Type B pancreatic cell (in vitro differentiated cells): ENCODE results near the gene SNRNP48. TPM values are rescaled to one million over a fixed set of nuclear protein-coding genes. Genes with fewer than 3 reads are reported as not detected.

ENCODE experiments used
- DNase-seq: peaks from one replicate; pipeline ENCODE4 v3.0.0; 2021; ENCODE audit warnings: mixed read lengths; ENCODE audit not compliant: unreplicated experiment; ENCODE audit errors: extremely low spot score
- H3K27ac Mint-ChIP-seq: 2 replicates; pipeline ENCODE4 v1.8.0; 2021; ENCODE audit warnings: mild to moderate bottlenecking, mixed read lengths
- H3K27me3 Mint-ChIP-seq: 2 replicates; pipeline ENCODE4 v1.8.0; 2021; ENCODE audit warnings: mixed read lengths
- H3K36me3 Mint-ChIP-seq: 2 replicates; pipeline ENCODE4 v1.8.0; 2021; ENCODE audit warnings: mixed read lengths
- H3K4me1 Mint-ChIP-seq: one replicate; pipeline ENCODE4 v1.8.0; 2021; ENCODE audit warnings: mixed read lengths; ENCODE audit not compliant: unreplicated experiment
- H3K4me3 Mint-ChIP-seq: 2 replicates; pipeline ENCODE4 v1.8.0; 2021; ENCODE audit warnings: mild to moderate bottlenecking, mixed read lengths
- H3K9me3 Mint-ChIP-seq: 2 replicates; pipeline ENCODE4 v1.8.0; 2021; ENCODE audit warnings: mixed read lengths
- total RNA-seq: library from RNA; stranded (reverse); gene quantifications from 2 replicates; pipeline ENCODE4 v1.2.1, GENCODE V29; 2021; ENCODE audit warnings: low replicate concordance
- TF ChIP-seq, protein P1 (sequence below): fragments of 200-600 bp; sonication (generic); conservative IDR thresholded peaks from 2 replicates; pipeline ENCODE4 v1.5.0; 2021; ENCODE audit warnings: antibody characterized with exemption, mild to moderate bottlenecking

SNRNP48 gene
- total RNA-seq, 1 donor from 2014 or later = 21.5 TPM

DNA sequence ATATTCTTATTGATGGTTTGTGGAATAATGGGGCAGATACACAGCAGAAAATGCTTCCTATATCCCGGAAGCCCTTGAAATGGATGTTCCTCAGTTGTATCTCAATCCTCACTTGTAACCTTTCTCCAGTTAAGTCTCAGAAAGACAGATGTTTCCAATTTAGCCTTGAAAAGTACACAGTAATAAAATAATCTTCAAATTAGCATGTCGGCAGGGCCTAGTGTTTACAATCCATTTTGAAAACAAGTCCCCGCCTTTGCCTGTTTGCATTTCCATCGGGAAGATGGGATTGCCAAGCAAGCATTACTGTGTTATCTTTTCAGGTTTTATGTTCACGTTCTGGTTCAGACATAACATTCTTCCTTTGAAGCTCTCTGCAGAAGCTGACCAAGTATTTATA is 41.5 kb downstream of the SNRNP48 start:
- TF ChIP-seq, protein P1, sequence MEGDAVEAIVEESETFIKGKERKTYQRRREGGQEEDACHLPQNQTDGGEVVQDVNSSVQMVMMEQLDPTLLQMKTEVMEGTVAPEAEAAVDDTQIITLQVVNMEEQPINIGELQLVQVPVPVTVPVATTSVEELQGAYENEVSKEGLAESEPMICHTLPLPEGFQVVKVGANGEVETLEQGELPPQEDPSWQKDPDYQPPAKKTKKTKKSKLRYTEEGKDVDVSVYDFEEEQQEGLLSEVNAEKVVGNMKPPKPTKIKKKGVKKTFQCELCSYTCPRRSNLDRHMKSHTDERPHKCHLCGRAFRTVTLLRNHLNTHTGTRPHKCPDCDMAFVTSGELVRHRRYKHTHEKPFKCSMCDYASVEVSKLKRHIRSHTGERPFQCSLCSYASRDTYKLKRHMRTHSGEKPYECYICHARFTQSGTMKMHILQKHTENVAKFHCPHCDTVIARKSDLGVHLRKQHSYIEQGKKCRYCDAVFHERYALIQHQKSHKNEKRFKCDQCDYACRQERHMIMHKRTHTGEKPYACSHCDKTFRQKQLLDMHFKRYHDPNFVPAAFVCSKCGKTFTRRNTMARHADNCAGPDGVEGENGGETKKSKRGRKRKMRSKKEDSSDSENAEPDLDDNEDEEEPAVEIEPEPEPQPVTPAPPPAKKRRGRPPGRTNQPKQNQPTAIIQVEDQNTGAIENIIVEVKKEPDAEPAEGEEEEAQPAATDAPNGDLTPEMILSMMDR = no peak
- H3K27ac Mint-ChIP-seq = no peak overlapping the region
- H3K27me3 Mint-ChIP-seq = peaks cover 15% of the 10 kb centered on the region

DNA sequence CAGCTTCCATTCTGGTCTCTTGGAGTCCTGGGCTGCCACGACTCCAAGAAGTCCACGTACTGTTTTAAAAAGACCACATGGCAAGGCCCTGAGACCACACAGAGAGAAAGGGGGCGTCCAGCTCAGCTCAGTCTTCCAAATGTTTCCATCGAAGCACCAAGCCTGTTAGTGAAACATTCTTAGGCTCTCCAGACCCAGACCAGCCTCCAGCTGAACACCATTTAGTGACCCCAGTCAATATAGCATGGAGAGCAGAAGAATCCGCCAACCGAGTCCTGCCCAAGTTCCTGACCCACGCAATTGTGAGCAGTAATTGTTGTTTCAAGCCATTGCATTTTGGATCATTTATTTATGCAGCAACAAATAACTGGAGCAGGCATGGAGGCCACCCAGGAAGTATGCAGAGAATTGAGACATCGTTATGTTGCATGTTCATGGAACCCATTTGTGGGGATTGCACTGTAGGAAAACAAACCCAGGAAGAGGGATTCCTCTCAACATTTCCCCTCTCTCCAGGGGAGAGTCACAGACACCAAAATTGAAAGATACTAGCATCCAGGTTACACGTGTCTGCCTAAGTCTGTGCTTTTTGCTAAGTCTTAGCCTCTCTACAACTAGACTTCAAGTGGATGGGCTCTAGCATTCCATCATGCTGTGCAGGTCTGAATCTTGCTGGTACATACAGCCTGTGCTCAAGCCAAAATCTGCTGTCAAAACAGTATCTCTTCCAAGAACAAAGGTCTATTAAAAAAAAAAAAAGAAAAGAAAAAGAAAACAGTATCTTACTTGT is 42.7 kb downstream of the SNRNP48 start:
- H3K4me1 Mint-ChIP-seq = no peaks in the 10 kb centered on the region

More for the DNA sequence above, 41.5 kb downstream of the SNRNP48 start:
- DNase-seq = no peak
- no peaks in the 10 kb centered on the region for H3K9me3 Mint-ChIP-seq
- no peak overlapping the region for H3K4me3 Mint-ChIP-seq
- no peaks in the 10 kb centered on the region for H3K36me3 Mint-ChIP-seq
- no peaks in the 10 kb centered on the region for H3K4me1 Mint-ChIP-seq

DNA sequence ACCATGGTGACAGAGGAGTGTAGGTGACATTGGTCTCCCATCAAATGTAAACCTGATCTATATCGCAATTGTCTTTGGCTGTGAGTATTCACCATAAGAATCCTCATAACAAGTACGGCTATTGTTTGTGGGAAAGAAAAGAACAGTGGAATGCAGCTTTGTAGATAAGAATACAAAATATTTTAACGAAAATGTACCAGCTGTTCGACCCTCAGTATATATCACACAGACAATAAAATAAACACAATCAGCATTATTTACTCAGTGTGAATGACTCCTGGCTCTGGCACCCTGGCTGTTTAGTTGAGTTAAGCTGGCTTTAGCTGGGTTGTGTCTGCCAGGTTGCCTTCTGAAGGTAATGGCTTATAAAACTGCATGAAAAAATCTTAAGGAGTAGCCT is 43.4 kb downstream of the SNRNP48 start:
- TF ChIP-seq, protein P1 = no peak

More for the DNA sequence above, 42.7 kb downstream of the SNRNP48 start:
- Mint-ChIP-seq H3K27me3 (peaks cover 12% of the 10 kb centered on the region), H3K36me3 (no peaks in the 10 kb centered on the region), H3K9me3 (no peaks in the 10 kb centered on the region), H3K27ac (no peak overlapping the region), H3K4me3 (no peak overlapping the region)
- TF ChIP-seq, protein P1 = no peak
- no peak for DNase-seq

DNA sequence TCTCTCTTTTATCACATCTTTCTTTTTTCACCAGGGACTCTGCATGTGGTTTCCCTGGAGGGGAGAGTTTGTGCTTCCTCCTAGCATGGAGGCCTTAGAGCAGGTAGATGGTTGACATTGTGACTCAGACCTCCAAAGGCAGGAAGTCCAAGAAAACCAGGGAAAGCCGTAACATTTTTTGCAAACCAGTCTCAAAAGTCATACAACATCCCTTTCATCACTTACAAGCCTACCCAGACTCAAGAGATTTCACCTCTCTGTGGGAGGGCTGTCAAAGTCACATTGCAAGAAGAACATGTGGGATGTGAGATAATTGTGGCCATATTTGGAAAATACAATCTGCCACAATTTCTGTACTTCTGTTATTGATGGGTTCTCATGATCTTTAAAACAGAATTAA is 46.2 kb downstream of the SNRNP48 start:
- DNase-seq = no peak
- no peaks in the 10 kb centered on the region for H3K27me3 Mint-ChIP-seq
- no peak overlapping the region for H3K27ac Mint-ChIP-seq
- H3K9me3 Mint-ChIP-seq = no peaks in the 10 kb centered on the region
- H3K36me3 Mint-ChIP-seq = no peaks in the 10 kb centered on the region
- TF ChIP-seq, protein P1 = no peak
- H3K4me3 Mint-ChIP-seq = no peak overlapping the region
- no peaks in the 10 kb centered on the region for H3K4me1 Mint-ChIP-seq

More for the DNA sequence above, 43.4 kb downstream of the SNRNP48 start:
- Mint-ChIP-seq H3K36me3 (no peaks in the 10 kb centered on the region), H3K4me1 (no peaks in the 10 kb centered on the region), H3K27me3 (peaks cover 11% of the 10 kb centered on the region), H3K4me3 (no peak overlapping the region), H3K27ac (no peak overlapping the region), H3K9me3 (no peaks in the 10 kb centered on the region)
- DNase-seq = no peak

DNA sequence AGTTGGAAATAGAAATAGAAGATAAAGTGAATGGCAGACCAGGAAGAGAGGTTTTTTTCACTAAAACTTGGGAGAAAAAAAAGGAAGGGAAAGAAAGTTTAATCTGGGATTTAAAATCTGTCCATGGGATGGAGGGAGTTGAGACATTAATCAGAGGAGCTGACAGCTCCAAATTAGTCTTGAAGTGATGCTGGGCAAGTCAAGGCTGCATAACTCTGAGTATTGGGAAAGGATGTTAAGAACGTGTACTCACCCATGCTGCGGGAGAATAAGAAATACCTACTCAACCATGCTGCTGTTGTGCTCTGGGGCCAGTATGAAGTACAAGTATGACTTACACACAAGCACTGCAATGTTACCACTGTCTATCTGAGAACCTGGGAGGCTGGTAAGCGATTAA is 47.5 kb downstream of the SNRNP48 start:
- H3K36me3 Mint-ChIP-seq = no peaks in the 10 kb centered on the region

More for the DNA sequence above, 47.5 kb downstream of the SNRNP48 start:
- Mint-ChIP-seq H3K4me3 (no peak overlapping the region), H3K4me1 (no peaks in the 10 kb centered on the region), H3K9me3 (no peaks in the 10 kb centered on the region), H3K27ac (no peak overlapping the region), H3K27me3 (peaks cover under 1% of the 10 kb centered on the region)
- TF ChIP-seq, protein P1 = no peak
- DNase-seq = no peak
